ENCODE data around the gene SEMA5B. TPM values are rescaled to one million over a fixed set of nuclear protein-coding genes. Genes with fewer than 3 reads are reported as not detected.

Gene SEMA5B
- total and polyA plus RNA-seq, 3 donors from 2014 or later, result 0.68 to 2.0 (median 1.3) TPM

DNA sequence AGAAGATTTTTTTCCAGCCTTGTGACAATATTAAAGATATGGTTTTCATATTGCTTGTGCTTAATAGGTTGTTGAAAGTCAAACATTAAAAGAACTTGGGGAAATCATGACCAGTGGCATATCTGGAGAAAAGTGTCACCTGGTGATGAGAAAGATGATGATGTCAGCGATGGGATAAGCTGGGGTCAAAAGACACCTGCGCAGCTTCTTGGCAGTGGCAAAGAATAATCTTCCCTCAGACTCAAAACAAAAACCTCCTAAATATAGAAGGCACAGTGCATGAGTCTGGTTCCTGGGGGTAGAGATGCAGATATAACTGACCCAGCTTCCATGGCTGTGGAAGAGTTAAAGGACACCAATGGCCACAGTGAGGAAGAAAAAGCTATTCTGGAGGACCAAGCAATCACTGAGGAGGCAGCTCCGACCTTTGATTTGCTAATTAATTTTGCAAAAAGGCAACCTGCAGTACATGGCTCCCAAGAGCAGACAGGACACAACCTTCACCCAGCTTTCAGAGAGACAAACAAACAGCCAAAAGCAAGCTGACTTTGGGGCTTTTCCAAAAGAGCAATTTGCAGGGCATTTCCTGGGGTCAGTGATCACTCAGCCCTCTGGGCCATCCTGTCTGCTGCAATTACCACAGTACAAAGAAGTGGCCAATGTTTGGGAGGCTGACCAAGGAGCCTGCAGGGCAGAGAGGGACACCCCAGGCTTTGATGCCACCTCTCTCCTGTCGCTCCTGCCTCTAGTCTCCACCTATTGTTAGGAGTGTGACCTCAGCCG, 17.6 kb upstream of the SEMA5B start:
- no peak for DNase-seq
- TF ChIP-seq, protein P1, sequence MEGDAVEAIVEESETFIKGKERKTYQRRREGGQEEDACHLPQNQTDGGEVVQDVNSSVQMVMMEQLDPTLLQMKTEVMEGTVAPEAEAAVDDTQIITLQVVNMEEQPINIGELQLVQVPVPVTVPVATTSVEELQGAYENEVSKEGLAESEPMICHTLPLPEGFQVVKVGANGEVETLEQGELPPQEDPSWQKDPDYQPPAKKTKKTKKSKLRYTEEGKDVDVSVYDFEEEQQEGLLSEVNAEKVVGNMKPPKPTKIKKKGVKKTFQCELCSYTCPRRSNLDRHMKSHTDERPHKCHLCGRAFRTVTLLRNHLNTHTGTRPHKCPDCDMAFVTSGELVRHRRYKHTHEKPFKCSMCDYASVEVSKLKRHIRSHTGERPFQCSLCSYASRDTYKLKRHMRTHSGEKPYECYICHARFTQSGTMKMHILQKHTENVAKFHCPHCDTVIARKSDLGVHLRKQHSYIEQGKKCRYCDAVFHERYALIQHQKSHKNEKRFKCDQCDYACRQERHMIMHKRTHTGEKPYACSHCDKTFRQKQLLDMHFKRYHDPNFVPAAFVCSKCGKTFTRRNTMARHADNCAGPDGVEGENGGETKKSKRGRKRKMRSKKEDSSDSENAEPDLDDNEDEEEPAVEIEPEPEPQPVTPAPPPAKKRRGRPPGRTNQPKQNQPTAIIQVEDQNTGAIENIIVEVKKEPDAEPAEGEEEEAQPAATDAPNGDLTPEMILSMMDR (IDR thresholded peaks at IDR 0.05), result no peak
- no peak for TF ChIP-seq POLR2A (IDR thresholded peaks at IDR 0.05)
- H3K27me3 ChIP-seq, result no peaks in the 10 kb centered on the region
- no peaks in the 10 kb centered on the region for H3K4me1 ChIP-seq
- intact Hi-C loops (cut with DNase I; ENCODE audit: low total_unique reads), result no loop called here
- H3K36me3 ChIP-seq (ENCODE audit: low read depth, missing control alignments), result no peaks in the 10 kb centered on the region
- no peak overlapping the region for H3K4me3 ChIP-seq
- WGBS, 2 donors, result 73 to 81% methylated on average over 5 of the region's 5 CpGs
- H3K27ac ChIP-seq, result no peak overlapping the region
- H3K9me3 ChIP-seq, result no peaks in the 10 kb centered on the region

GRCh38 chr3:123042413-123042812, 14.8 kb upstream of the SEMA5B start:
- TF ChIP-seq POLR2A (IDR thresholded peaks at IDR 0.05), result no peak
- TF ChIP-seq, protein P1 (IDR thresholded peaks at IDR 0.05), result no peak
- no peak for DNase-seq
- Histone ChIP-seq H3K9me3 (no peaks in the 10 kb centered on the region), H3K36me3 (ENCODE audit: low read depth, missing control alignments) (no peaks in the 10 kb centered on the region), H3K27ac (no peak overlapping the region), H3K4me1 (no peaks in the 10 kb centered on the region), H3K4me3 (no peak overlapping the region), H3K27me3 (no peaks in the 10 kb centered on the region)
- intact Hi-C loops (cut with DNase I; ENCODE audit: low total_unique reads), result no loop called here
- WGBS, 2 donors, result 84 to 89% methylated on average over 6 of the region's 6 CpGs

- intact Hi-C loops (cut with DNase I; ENCODE audit: low total_unique reads), result no loop called here
- no peaks in the 10 kb centered on the region for H3K36me3 ChIP-seq (ENCODE audit: low read depth, missing control alignments)
- H3K27me3 ChIP-seq, result no peaks in the 10 kb centered on the region
- no peak overlapping the region for H3K4me3 ChIP-seq
- no peaks in the 10 kb centered on the region for H3K4me1 ChIP-seq
- no peak overlapping the region for H3K27ac ChIP-seq
- H3K9me3 ChIP-seq, result no peaks in the 10 kb centered on the region
- no peak for TF ChIP-seq POLR2A (IDR thresholded peaks at IDR 0.05)
- TF ChIP-seq, protein P1 (IDR thresholded peaks at IDR 0.05), result no peak
- DNase-seq, result no peak
- 79 to 85% methylated on average over 3 of the region's 3 CpGs for WGBS, 2 donors
Observed at GRCh38 chr3:123039178-123039577, 11.6 kb upstream of the SEMA5B start.

DNA sequence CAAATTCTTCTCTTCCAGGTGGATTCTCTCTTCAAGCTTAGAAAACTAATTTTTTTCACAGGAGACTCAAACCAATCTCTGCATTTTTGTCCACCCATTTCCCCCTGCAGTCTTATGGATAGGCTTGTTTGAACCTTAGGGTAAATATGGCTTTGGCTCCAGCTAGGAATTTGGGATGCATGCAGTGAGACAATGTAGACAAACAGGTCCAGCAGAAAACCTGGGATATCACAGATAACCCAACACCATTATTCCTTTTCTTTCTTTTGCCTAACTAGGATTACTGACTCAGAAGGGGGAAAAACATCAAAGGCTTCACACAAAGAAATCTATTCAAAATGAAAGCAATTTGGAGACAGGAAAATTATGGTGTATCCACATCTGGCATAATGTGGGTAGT, 11.2 kb upstream of the SEMA5B start:
- no peak overlapping the region for H3K4me3 ChIP-seq
- TF ChIP-seq, protein P1 (IDR thresholded peaks at IDR 0.05), result no peak
- no peak for TF ChIP-seq POLR2A (IDR thresholded peaks at IDR 0.05)
- intact Hi-C loops (cut with DNase I; ENCODE audit: low total_unique reads), result no loop called here
- no peak for DNase-seq
- no peaks in the 10 kb centered on the region for H3K9me3 ChIP-seq
- no peaks in the 10 kb centered on the region for H3K36me3 ChIP-seq (ENCODE audit: low read depth, missing control alignments)
- H3K4me1 ChIP-seq, result no peaks in the 10 kb centered on the region
- no peaks in the 10 kb centered on the region for H3K27me3 ChIP-seq
- no peak overlapping the region for H3K27ac ChIP-seq

DNA sequence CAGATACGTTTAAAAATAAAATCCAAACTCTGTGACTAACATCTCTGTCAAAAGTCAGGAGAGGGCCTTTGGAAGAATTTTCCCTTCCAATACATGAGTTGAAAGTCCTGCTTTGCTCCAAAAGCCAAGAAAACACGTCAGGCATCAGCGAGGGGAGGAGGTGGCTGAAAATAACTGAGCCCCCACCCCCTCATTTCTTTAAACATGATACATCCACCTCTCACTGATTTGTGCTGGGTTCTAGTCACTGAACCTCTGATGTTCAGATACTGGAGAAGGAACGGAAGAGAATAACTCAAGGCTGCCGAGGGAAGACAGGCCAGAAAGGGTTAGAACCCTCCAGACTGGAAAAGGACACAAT, 9.4 kb upstream of the SEMA5B start:
- WGBS, 2 donors, result 77 to 81% methylated on average over 5 of the region's 5 CpGs
- DNase-seq, result no peak
- no peaks in the 10 kb centered on the region for H3K9me3 ChIP-seq
- TF ChIP-seq, protein P1 (IDR thresholded peaks at IDR 0.05), result no peak
- TF ChIP-seq POLR2A (IDR thresholded peaks at IDR 0.05), result no peak
- no peaks in the 10 kb centered on the region for H3K4me1 ChIP-seq
- no peaks in the 10 kb centered on the region for H3K36me3 ChIP-seq (ENCODE audit: low read depth, missing control alignments)
- intact Hi-C loops (cut with DNase I; ENCODE audit: low total_unique reads), result no loop called here
- H3K4me3 ChIP-seq, result no peak overlapping the region
- H3K27ac ChIP-seq, result no peak overlapping the region
- no peaks in the 10 kb centered on the region for H3K27me3 ChIP-seq
